Prostate gland (tissue), 2 donors: ENCODE results near the gene SLC25A17.

ENCODE experiments used
- CTCF ChIP-seq, 4 experiments: fragments of 200-600 bp in 2 of 4; fragments of 450-650 bp in 2 of 4; sonication (generic) in 2 of 4; IDR thresholded peaks; 1 replicate in 3 of 4; 2 replicates in 1 of 4; pipeline ENCODE4 v1.5.1; 2016 to 2019; ENCODE audit warnings: antibody characterized with exemption in 4 of 4, mild to moderate bottlenecking in 2 of 4, moderate library complexity in 2 of 4
- POLR2A ChIP-seq: fragments of 450-650 bp; IDR thresholded peaks from one replicate; pipeline ENCODE4 v1.6.1; 2016; ENCODE audit warnings: antibody characterized with exemption, mild to moderate bottlenecking

- no peak for TF ChIP-seq POLR2A
- TF ChIP-seq CTCF (IDR thresholded peaks at IDR 0.05): no peak
These were observed 85.2 kb downstream of the SLC25A17 start for GRCh38 chr22:40733919-40734318.
